Inferior parietal cortex (tissue), 1 donor: ENCODE data around the gene KNDC1.
"Not testable (repeated sequence)": the region's sequence is repeated elsewhere in the genome, so short reads cannot be mapped to it uniquely, and the experiment has no call there.

Source experiments
- DNase-seq: peaks from one replicate; pipeline ENCODE4 v3.0.0-alpha.2; 2016; ENCODE audit errors: extremely low spot score

KNDC1 gene

DNA sequence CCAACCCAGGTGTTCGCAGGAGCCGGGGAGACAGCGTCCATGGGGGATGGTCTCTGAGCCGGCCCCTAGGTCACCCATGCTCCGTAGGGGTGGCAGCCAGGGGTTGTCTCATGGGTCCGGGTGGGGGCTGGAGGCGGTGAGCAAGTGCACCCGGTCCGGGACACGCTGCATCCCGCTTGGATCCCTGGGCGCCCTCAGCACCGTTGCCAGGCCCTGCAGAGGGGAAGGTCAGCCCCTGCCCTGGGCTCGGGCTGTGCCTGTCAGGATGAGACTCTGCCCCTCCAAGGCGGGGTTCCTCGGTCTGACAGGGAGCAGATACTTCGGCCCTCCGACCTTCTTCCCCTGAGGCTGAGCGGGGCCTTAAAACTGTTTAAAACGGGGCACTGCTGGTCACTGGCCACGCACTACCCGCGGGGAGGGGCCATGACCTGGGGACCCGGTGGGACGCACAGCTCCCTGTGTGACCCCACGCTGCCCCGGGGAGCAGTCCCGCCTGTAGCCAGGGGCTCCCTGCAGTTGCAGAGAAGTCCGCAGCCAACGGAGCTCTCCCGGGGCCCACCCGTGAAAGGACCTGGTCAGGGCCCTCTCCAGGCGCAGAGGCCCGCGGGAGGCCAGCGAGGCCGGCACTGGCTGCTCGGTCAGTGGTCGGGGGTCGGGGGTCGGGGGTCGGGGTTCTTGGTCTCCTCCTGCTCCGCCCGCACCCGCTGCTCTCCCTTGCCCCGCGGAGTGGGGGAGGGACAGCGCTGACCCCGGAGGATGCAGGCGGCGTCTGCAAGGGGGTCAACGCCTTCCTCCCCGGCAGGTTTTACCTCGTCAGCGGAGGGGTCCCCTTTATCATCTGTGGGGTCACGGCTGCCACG is 33.4 kb upstream of the KNDC1 start:
- DNase-seq: no peak

DNA sequence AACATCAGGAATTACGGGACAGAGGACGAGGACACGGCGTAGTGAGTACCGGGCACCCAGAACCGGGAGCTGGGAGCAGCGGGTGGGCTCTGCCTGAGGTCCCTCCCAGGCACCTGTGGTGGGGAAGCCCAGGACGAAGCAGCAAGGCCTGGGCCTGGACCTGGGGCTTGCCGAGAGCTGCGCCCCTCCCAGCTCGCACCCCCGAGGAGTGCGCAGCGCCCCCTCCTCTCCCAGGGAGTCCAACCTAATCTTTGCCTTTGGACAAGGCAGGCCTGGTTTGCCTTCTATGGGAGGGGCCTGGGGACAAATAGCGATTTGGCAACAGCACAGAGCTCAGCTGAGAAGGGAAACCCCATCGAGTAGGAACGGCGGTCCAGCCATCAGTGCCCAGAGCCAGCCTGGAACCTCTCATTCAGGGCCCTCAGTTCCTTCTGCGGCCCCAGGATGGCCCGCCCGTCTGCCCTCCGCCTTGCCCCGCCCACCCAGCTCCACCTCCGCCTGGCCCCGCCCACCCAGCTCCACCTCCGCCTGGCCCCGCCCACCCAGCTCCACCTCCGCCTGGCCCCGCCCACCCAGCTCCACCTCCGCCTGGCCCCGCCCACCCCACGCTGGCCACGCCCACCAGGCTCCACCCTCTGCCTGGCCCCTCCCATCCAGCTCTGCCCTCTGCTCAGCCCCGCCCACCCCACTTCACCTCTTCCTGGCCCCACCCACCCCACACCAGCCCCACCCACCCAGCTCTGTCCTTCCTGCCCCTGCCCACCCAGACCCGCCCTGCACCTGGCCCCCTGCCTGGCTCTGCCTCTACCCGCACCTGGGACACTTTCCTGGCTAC is 32.5 kb upstream of the KNDC1 start:
- DNase-seq: no peak

GRCh38 chr10:133128126-133129070 is 31.6 kb upstream of the KNDC1 start:
- DNase-seq: no peak

GRCh38 chr10:133129071-133129858 is 30.8 kb upstream of the KNDC1 start:
- no peak for DNase-seq

- DNase-seq: no peak
These were observed 30.0 kb upstream of the KNDC1 start for GRCh38 chr10:133129859-133130495.

DNA sequence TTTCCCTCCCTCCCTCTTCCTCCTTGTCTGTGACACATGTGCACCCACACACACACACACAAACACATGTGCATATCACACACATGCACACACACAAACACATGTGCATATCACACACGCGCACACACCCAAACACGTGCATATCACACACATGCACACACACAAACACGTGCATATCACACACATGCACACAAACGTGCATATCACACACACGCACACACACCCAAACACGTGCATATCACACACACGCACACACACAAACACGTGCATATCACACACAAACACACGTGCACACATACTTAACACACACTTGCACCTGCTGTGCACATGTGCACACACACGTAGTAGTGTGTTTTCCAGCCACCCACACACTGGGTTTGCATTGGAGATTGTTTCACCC is 29.4 kb upstream of the KNDC1 start:
- no peak for DNase-seq

DNA sequence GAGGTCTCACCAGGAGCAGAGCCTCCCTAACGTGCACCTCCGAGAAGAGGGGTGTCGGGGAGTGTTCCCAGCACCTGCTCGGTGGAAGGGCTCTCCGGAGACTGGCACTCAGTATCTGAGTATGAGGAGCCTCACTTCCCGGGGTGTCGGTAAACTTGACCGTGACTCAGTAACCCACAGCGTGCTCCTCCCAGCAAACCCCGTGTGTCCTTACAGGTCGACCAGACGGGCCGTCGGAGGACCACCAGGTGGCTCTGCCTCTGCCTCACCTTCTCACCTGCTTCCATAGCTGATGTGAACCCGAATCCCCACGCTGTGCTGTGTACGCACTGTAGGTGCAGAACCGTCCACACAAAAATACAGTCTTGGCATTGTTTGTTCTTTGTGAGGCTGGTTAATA is 29.0 kb upstream of the KNDC1 start:
- no peak for DNase-seq

GRCh38 chr10:133131734-133132472 is 28.1 kb upstream of the KNDC1 start:
- DNase-seq: no peak

- DNase-seq: no peak
These were observed 27.3 kb upstream of the KNDC1 start for GRCh38 chr10:133132473-133133291.

- no peak for DNase-seq
These were observed 26.4 kb upstream of the KNDC1 start for GRCh38 chr10:133133471-133134231.

DNA sequence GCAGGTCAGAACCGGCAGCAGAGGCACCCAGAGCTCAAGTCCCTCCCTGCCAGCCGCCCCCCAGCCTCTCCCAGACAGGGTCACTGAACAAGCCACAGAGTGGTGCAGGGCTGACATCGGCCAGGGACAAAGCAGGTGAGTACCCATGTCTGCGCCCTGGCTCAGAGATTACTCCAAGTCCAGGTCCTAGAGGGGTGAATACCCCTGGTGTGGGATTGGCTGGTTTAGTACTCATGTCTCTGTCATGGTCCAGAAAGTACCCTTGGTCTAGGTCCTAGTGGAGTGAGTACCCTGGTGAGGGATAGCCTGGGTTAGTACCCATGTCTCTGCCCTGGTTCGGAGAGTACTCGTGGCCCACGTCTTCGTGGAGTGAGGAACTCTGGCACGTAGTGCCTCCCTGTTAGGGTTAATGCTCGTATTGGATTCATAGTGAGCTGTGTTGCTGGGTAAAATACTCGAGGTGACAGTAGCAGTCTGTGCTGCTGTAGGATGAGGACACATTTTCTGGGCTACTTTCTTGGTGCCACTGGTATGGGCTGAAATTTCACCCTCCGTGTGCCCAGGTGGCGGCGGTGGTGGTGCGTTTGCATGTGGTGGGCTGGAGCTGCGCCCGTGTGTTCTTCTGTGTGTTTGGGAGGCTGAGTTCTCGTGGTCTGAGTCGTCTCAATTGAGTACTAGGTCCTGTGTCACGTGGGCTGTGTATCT is 25.5 kb upstream of the KNDC1 start:
- no peak for DNase-seq

DNA sequence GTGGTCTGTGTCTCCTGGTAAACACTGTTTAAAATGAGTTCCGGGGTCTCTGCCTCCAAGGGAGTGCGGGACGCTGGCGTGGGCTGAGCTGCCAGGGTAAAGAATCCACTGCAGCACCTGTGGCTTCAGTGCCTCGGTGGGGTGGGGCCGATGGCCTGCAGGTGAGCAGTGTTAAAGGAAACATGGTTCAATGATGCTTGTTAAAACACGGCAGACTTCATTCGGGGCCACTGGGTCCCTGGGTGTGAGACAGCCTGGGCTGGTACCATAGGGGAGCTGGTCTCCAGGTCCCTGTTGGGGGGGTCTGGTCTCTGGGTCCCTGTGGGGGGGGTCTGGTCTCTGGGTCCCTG is 24.9 kb upstream of the KNDC1 start:
- DNase-seq: no peak

DNA sequence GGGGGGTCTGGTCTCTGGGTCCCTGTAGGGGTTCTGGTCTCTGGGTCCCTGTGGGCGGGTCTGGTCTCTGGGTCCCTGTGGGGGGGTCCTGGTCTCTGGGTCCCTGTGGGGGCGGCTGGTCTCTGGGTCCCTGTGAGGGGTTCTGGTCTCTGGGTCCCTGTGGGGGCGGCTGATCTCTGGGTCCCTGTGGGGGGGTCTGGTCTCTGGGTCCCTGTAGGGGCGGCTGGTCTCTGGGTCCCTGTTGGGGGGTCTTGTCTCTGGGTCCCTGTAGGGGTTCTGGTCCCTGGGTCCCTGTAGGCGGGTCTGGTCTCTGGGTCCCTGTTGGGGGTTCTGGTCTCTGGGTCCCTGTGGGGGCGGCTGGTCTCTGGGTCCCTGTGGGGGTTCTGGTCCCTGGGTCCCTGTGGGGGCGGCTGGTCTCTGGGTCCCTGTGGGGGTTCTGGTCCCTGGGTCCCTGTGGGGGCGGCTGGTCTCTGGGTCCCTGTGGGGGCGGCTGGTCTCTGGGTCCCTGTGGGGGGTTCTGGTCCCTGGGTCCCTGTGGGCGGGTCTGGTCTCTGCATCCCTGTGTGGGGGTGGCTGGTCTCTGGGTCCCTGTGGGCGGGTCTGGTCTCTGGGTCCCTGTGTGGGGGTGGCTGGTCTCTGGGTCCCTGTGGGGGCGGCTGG is 22.4 kb upstream of the KNDC1 start:
- DNase-seq: not testable (repeated sequence)

DNA sequence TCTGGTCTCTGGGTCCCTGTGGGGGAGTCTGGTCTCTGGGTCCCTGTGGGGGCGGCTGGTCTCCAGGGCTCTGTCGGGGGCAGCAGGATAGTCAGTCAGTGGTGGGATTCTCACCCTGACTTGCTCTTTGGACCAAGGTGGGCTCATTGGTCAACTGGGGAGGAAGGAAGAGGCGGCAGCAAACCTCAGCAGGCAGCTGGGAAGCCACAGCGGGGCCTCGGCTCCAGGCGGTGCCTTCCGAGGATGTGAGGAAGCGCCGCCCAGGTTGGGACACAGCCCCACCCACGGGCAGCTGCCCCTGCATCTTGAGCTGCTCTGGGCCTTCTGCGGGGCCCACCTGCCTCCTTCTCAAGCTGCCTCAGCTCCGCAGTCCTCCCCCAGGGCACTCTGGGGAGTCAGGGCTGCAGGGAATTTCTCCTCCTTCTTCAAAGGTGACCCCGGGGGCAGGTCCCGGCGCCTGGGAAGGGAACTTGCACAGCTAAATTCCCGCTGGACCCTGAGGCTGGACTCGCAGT is 20.4 kb upstream of the KNDC1 start:
- no peak for DNase-seq

GRCh38 chr10:133140417-133141143 is 19.4 kb upstream of the KNDC1 start:
- no peak for DNase-seq
